KMS-11 (cell line): ENCODE data around the gene DISP1.
"Not testable (repeated sequence)": the region's sequence is repeated elsewhere in the genome, so short reads cannot be mapped to it uniquely, and the experiment has no call there.

Experiments
- H2AFZ ChIP-seq: fragments of 200-600 bp; sonication (generic); 2 replicates; pipeline ENCODE4 v1.6.1; 2016; ENCODE audit warnings: antibody characterized with exemption, mixed run types, low read depth
- H3K27ac ChIP-seq: fragments of 200-600 bp; sonication (generic); 2 replicates; pipeline ENCODE4 v1.6.1; 2016; ENCODE audit warnings: mild to moderate bottlenecking, mixed run types
- H3K27me3 ChIP-seq: fragments of 200-600 bp; sonication (generic); 2 replicates; pipeline ENCODE4 v1.6.1; 2017; ENCODE audit warnings: mild to moderate bottlenecking, low read depth, mixed run types, moderate library complexity; ENCODE audit not compliant: insufficient read depth
- H3K36me3 ChIP-seq: fragments of 200-600 bp; sonication (generic); 2 replicates; pipeline ENCODE4 v1.6.1; 2017; ENCODE audit warnings: mild to moderate bottlenecking, mixed run types; ENCODE audit not compliant: insufficient read depth
- H3K4me1 ChIP-seq: fragments of 200-600 bp; sonication (generic); 2 replicates; pipeline ENCODE4 v1.6.1; 2016; ENCODE audit warnings: mild to moderate bottlenecking, low read depth, mixed run types; ENCODE audit not compliant: poor library complexity, severe bottlenecking
- H3K4me2 ChIP-seq: fragments of 200-600 bp; sonication (generic); 2 replicates; pipeline ENCODE4 v1.7.0; 2016; ENCODE audit warnings: mild to moderate bottlenecking, mixed run types
- H3K4me3 ChIP-seq: fragments of 200-600 bp; sonication (generic); IDR thresholded peaks from 2 replicates; pipeline ENCODE4 v1.6.1; 2017; ENCODE audit warnings: low read depth, low read length, mixed read lengths; ENCODE audit not compliant: insufficient read depth
- H3K79me2 ChIP-seq: fragments of 200-600 bp; sonication (generic); 2 replicates; pipeline ENCODE4 v1.6.1; 2016; ENCODE audit warnings: low read depth, mixed run types; ENCODE audit not compliant: insufficient read depth
- H3K9ac ChIP-seq: fragments of 200-600 bp; sonication (generic); 2 replicates; pipeline ENCODE4 v1.6.1; 2016; ENCODE audit warnings: mild to moderate bottlenecking, mixed run types
- H4K20me1 ChIP-seq: fragments of 200-600 bp; sonication (generic); 2 replicates; pipeline ENCODE4 v1.6.1; 2016; ENCODE audit warnings: mild to moderate bottlenecking, mixed run types; ENCODE audit not compliant: insufficient read depth
- TF ChIP-seq, protein P1 (sequence below): fragments of 200-600 bp; sonication (generic); conservative IDR thresholded peaks from 2 replicates; pipeline ENCODE4 v1.6.1; 2017; ENCODE audit warnings: low read depth, mild to moderate bottlenecking, antibody characterized with exemption, low read length, moderate library complexity, mixed read lengths

DISP1 gene

DNA sequence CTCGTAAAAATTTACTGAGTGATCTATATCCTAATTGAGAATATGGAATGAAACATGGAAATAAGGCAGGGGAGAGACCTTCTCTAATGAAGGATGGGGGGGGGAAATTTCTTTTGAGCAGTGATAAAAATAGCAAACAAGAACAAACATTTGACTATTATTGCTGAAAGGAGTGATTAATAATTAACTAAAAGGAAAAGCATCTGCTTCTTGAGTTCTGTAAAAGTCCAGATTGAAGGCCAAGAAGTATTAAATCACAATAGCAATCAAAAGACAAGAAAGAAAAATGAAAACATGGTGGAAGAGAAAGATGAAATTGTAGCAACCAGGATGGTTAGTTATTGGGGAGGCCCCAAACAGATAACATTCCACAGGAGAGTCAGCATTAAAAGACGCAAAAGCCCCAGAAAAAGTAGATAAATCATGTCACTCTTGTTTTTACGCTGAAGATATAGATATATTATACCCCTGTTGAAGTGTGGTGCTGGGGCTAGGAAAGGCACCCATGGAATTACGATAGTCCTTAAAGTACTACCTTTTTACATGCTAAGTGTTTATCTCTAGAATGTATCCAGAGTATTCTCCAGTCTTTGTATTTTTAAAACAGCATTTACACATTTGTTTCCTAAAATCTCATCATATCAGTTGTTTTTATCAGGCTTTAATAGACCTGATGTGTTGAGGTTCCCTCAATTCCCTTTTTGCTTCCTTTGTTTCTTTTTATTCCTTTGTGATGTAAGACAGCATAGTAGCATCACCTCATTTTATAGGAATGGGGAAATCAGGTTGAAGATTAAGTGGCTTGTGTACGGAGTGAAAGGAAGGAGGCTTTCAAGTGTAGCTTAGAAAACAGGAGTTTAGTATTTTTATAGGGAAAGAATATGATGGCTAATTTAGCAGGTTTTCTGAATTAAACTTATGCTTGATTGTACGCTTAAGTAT, 28.9 kb downstream of the DISP1 start:
- Histone ChIP-seq H4K20me1 (no peaks in the 10 kb centered on the region), H3K36me3 (no peaks in the 10 kb centered on the region), H3K4me3 (no peak overlapping the region), H3K4me2 (no peak overlapping the region), H3K27me3 (no peaks in the 10 kb centered on the region), H2AFZ (no peak overlapping the region), H3K4me1 (no peaks in the 10 kb centered on the region), H3K9ac (no peak overlapping the region), H3K27ac (no peak overlapping the region), H3K79me2 (no peaks in the 10 kb centered on the region)
- TF ChIP-seq, protein P1, sequence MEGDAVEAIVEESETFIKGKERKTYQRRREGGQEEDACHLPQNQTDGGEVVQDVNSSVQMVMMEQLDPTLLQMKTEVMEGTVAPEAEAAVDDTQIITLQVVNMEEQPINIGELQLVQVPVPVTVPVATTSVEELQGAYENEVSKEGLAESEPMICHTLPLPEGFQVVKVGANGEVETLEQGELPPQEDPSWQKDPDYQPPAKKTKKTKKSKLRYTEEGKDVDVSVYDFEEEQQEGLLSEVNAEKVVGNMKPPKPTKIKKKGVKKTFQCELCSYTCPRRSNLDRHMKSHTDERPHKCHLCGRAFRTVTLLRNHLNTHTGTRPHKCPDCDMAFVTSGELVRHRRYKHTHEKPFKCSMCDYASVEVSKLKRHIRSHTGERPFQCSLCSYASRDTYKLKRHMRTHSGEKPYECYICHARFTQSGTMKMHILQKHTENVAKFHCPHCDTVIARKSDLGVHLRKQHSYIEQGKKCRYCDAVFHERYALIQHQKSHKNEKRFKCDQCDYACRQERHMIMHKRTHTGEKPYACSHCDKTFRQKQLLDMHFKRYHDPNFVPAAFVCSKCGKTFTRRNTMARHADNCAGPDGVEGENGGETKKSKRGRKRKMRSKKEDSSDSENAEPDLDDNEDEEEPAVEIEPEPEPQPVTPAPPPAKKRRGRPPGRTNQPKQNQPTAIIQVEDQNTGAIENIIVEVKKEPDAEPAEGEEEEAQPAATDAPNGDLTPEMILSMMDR = no peak

DNA sequence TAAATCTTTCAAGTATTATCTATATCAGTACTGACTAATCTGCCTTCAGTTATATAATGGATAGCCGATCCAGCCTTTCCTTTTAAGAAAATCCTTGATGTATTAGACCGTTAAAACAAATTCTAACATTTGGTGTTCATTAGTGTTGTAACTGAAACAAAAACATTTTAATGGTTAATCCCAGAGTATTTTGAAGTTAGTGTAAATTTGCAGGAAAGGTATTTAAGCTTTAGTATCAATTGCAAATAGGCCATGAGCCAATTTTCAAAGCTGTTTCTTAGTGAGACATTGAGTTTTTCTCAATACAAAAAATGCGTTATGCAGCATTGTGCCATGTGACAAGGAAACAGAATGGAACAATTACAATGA, 29.6 kb downstream of the DISP1 start:
- no peak overlapping the region for H3K27ac ChIP-seq
- H3K9ac ChIP-seq = no peak overlapping the region
- H3K4me2 ChIP-seq = no peak overlapping the region
- no peaks in the 10 kb centered on the region for H3K36me3 ChIP-seq
- no peaks in the 10 kb centered on the region for H3K27me3 ChIP-seq
- H2AFZ ChIP-seq = no peak overlapping the region
- no peak overlapping the region for H3K4me3 ChIP-seq
- TF ChIP-seq, protein P1 = no peak
- no peaks in the 10 kb centered on the region for H4K20me1 ChIP-seq
- no peaks in the 10 kb centered on the region for H3K4me1 ChIP-seq
- no peaks in the 10 kb centered on the region for H3K79me2 ChIP-seq

DNA sequence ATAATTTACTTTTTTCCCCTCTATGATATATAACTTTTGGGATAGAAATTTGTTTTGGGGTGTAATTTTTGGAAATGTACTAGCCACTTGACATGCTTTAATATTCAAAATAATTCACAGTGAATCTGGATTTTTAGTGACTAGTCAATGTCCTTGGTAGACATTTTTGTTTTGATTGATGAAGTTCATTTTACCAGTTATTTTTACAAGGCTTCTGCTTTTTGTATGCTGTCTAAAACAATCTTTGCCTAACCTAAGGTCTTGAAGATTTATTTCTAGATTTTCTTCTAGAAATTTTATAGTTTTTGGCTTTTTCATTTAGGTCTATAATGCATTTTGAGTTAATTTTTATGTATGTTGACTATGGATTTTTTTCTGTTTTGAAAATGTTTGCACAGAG, 30.9 kb downstream of the DISP1 start:
- TF ChIP-seq, protein P1 = no peak
- H3K27ac ChIP-seq = no peak overlapping the region
- no peaks in the 10 kb centered on the region for H3K4me1 ChIP-seq
- H3K4me3 ChIP-seq = no peak overlapping the region
- no peaks in the 10 kb centered on the region for H4K20me1 ChIP-seq
- no peaks in the 10 kb centered on the region for H3K27me3 ChIP-seq
- no peak overlapping the region for H3K9ac ChIP-seq
- no peaks in the 10 kb centered on the region for H3K36me3 ChIP-seq
- no peaks in the 10 kb centered on the region for H3K79me2 ChIP-seq
- no peak overlapping the region for H3K4me2 ChIP-seq
- no peak overlapping the region for H2AFZ ChIP-seq

DNA sequence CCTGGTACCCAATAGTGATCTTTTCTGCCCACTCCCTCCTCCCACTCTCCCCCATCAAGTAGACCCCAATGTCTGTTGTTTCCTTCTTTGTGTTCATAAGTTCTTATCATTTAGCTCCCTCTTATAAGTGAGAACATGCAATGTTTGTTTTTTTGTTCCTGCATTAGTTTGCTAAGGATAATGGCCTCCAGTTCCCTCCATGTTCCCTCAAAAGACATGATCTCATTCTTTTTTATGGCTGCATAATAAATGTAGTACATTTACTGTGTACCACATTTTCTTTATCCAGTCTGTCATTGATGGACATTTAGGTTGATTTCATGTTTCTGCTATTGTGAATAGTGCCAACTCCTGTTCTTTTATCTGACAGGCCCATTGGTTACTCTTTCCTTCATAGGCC, 35.7 kb downstream of the DISP1 start:
- not testable (repeated sequence) for H3K9ac ChIP-seq, H2AFZ ChIP-seq, H3K36me3 ChIP-seq, H3K79me2 ChIP-seq, H3K4me1 ChIP-seq, H4K20me1 ChIP-seq, H3K4me2 ChIP-seq, H3K27me3 ChIP-seq, H3K27ac ChIP-seq, H3K4me3 ChIP-seq

DNA sequence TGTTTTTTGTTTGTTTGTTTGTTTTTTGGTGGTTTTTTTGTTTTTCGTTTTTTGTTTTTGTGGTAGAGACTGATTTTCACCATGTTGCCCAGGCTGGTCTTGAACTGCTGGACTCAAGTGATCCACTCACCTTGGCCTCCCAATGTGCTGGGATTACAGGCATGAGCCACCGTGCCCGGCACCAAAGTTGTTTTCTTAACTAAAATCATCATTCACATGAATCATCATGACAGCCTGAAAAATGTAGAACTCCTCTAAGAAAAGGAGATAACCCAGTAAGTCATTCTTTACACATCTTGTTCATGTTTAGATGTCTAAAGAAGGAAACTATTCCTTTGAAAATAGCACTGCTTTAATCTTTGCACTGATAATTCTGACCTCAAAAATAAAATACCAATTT, 37.5 kb downstream of the DISP1 start:
- Histone ChIP-seq H3K9ac (no peak overlapping the region), H3K4me3 (no peak overlapping the region), H3K4me1 (no peaks in the 10 kb centered on the region), H3K27ac (no peak overlapping the region), H3K36me3 (no peaks in the 10 kb centered on the region), H2AFZ (no peak overlapping the region), H3K79me2 (no peaks in the 10 kb centered on the region), H3K4me2 (no peak overlapping the region), H3K27me3 (no peaks in the 10 kb centered on the region), H4K20me1 (no peaks in the 10 kb centered on the region)
- TF ChIP-seq, protein P1 = no peak
